Stomach (tissue), 9 donors: ENCODE measurements around the gene RARG. TPM values are rescaled to one million over a fixed set of nuclear protein-coding genes. Genes with fewer than 3 reads are reported as not detected.

Experiments
- DNase-seq, 2 donors: peaks; one replicate each; pipeline versions ENCODE4 v3.0.0 to v3.0.0-alpha.2; 2013 to 2019
- H3K27ac ChIP-seq, 5 donors: fragments of 200-600 bp in 4 of 5; sonication (generic) in 4 of 5; one replicate each; pipeline ENCODE4 v1.5.1; 2013 to 2019; ENCODE audit warnings: mild to moderate bottlenecking in 1 of 5, moderate library complexity in 1 of 5
- H3K27me3 ChIP-seq, 3 donors: fragments of 200-600 bp; sonication (generic); one replicate each; pipeline ENCODE4 v1.5.1; 2017 to 2019; ENCODE audit warnings: mixed run types in 1 of 3
- H3K36me3 ChIP-seq, 4 donors: fragments of 200-600 bp; sonication (generic); 1 replicate in 3 of 4; 2 replicates in 1 of 4; pipeline ENCODE4 v1.5.1; 2016 to 2019
- H3K4me1 ChIP-seq, 4 donors: fragments of 200-600 bp; sonication (generic); one replicate each; pipeline ENCODE4 v1.5.1; 2016 to 2019
- H3K4me3 ChIP-seq, 4 donors: fragments of 200-600 bp; sonication (generic) in 3 of 4; one replicate each; pipeline ENCODE4 v1.5.1; 2016 to 2019; ENCODE audit warnings: mild to moderate bottlenecking in 1 of 4
- H3K9me3 ChIP-seq, 4 donors: fragments of 200-600 bp; sonication (generic); one replicate each; pipeline ENCODE4 v1.5.1; 2016 to 2019
- CTCF ChIP-seq, 7 experiments: fragments of 450-650 bp in 4 of 7; fragments of 200-600 bp in 3 of 7; sonication (generic) in 3 of 7; IDR thresholded peaks; one replicate each; pipeline ENCODE4 v1.5.1; 2016 to 2019; ENCODE audit warnings: antibody characterized with exemption in 7 of 7, control low read depth in 2 of 7, mild to moderate bottlenecking in 1 of 7
- EP300 ChIP-seq: sonication (generic); formaldehyde crosslinking; IDR thresholded peaks from one replicate; pipeline ENCODE4 v1.6.1; 2017; ENCODE audit warnings: antibody characterized with exemption
- POLR2A ChIP-seq, 4 donors: fragments of 450-650 bp; IDR thresholded peaks; one replicate each; pipeline ENCODE4 v1.6.1; 2016; ENCODE audit warnings: antibody characterized with exemption in 4 of 4, control low read depth in 2 of 4, mild to moderate bottlenecking in 1 of 4, moderate library complexity in 1 of 4
- POLR2AphosphoS5 ChIP-seq, 3 donors: sonication (generic); formaldehyde crosslinking; IDR thresholded peaks; one replicate each; pipeline ENCODE4 v1.6.1; 2016; ENCODE audit warnings: antibody characterized with exemption in 3 of 3
- WGBS, 5 donors: extraction: QIAGEN DNeasy Blood & Tissue Kit in 3 of 5; methylation state at CpG; one replicate each; pipeline versions ENCODE4 v1.1.5 to v1.1.7; 2013 to 2018; 5-methylcytosine and 5-hydroxymethylcytosine counted together
- intact Hi-C: fragments of 100-400 bp; cut with DNase I; formaldehyde crosslinking; loops from one replicate; pipeline ENCODE4 v1.15.1; 2023; ENCODE audit warnings: low total_unique reads
- polyA plus RNA-seq, 3 donors: library from polyadenylated mRNA; stranded (reverse); fragments of 200-250 nt; gene quantifications; one replicate each; pipeline ENCODE4 v1.2.3, GENCODE V29; 2013
- total RNA-seq, 5 donors: library from RNA; depleted of rRNA; stranded (reverse); fragments of >200 nt; gene quantifications; one replicate each; pipeline versions ENCODE4 v1.1.0 to v1.2.3, GENCODE V29; 2014 to 2016
- donor health status: healthy with polysubstance abuse.
- donor health status: Bipolar disorder and iron deficiency.
- donor health status: healthy.

RARG gene
- total and polyA plus RNA-seq, 8 donors = 2.0 to 37.7 (median 9.6) TPM

- Histone ChIP-seq H3K27me3 (no peaks in the 10 kb centered on the region), H3K36me3 (peaks cover 0 to 24% (median 13%) of the 10 kb centered on the region in 4 donors), H3K9me3 (no peaks in the 10 kb centered on the region), H3K4me1 (peaks cover 4 to 29% (median 19%) of the 10 kb centered on the region in 4 donors), H3K4me3 (no peak overlapping the region), H3K27ac (no peak overlapping the region)
- intact Hi-C loops = no loop called here
- WGBS, 5 donors = 66 to 74% (median 72%) methylated on average over 11 of the region's 11 CpGs
- TF ChIP-seq POLR2AphosphoS5 (IDR thresholded peaks at IDR 0.05) (no peak), POLR2A (IDR thresholded peaks at IDR 0.05) (no peak), EP300 (no peak), CTCF (IDR thresholded peaks at IDR 0.05) (no peak)
- DNase-seq = no peak
Observed at GRCh38 chr12:53193985-53194716, 37.9 kb downstream of the RARG start.

- TF ChIP-seq CTCF (IDR thresholded peaks at IDR 0.05) (no peak), POLR2A (IDR thresholded peaks at IDR 0.05) (no peak), EP300 (no peak), POLR2AphosphoS5 (IDR thresholded peaks at IDR 0.05) (no peak)
- peaks cover 3 to 35% (median 22%) of the 10 kb centered on the region in 4 donors for H3K36me3 ChIP-seq
- H3K27ac ChIP-seq = no peak overlapping the region
- no peak overlapping the region for H3K4me3 ChIP-seq
- peaks cover 4 to 24% (median 16%) of the 10 kb centered on the region in 4 donors for H3K4me1 ChIP-seq
- 82 to 91% (median 84%) methylated on average over 9 of the region's 9 CpGs for WGBS, 5 donors
- DNase-seq = no peak
- H3K27me3 ChIP-seq = no peaks in the 10 kb centered on the region
- no peaks in the 10 kb centered on the region for H3K9me3 ChIP-seq
- intact Hi-C loops = no loop called here
Observed at GRCh38 chr12:53193040-53193439, 39.0 kb downstream of the RARG start.

DNA sequence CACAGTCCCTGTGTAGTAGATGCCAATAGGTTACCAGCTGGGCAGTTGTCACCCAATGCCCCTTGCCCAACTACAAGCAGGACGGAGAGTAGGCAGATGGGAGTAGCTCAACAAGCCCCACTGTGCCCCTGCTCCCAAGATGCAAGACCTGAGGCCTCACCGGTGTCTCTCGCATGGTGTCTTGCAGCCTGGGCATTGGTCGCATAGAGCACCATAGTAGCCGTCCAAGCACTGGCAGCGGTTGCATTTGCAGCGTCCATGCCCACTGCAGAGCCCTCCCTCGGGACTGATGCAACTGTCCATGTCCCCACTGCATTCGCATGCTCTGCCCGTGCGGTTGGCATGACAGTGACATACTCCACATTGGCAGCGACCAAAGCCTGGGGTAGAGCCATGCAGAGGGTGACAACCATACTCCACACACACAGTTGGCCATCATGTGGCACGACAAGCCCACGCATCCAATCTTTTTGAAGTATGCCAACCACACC, 39.4 kb downstream of the RARG start:
- H3K36me3 ChIP-seq = peaks cover 7 to 39% (median 27%) of the 10 kb centered on the region in 4 donors
- no peak overlapping the region for H3K27ac ChIP-seq
- H3K9me3 ChIP-seq = no peaks in the 10 kb centered on the region
- intact Hi-C loops = no loop called here
- no peaks in the 10 kb centered on the region for H3K27me3 ChIP-seq
- DNase-seq = no peak
- H3K4me3 ChIP-seq = no peak overlapping the region
- H3K4me1 ChIP-seq = peaks cover 4 to 20% (median 12%) of the 10 kb centered on the region in 4 donors
- 90 to 94% (median 92%) methylated on average over 12 to 14 of the region's 14 CpGs for WGBS, 5 donors
- no peak for TF ChIP-seq POLR2AphosphoS5 (IDR thresholded peaks at IDR 0.05)
- no peak for TF ChIP-seq CTCF (IDR thresholded peaks at IDR 0.05)
- TF ChIP-seq POLR2A (IDR thresholded peaks at IDR 0.05) = no peak
- no peak for TF ChIP-seq EP300

- Histone ChIP-seq H3K36me3 (peaks cover 13 to 45% (median 32%) of the 10 kb centered on the region in 4 donors), H3K27ac (no peak overlapping the region), H3K27me3 (no peaks in the 10 kb centered on the region), H3K9me3 (no peaks in the 10 kb centered on the region), H3K4me1 (peaks cover 0 to 15% (median 9%) of the 10 kb centered on the region in 4 donors), H3K4me3 (no peak overlapping the region)
- WGBS, 5 donors = 86 to 92% (median 88%) methylated on average over 12 to 14 of the region's 14 CpGs
- DNase-seq = no peak
- intact Hi-C loops = no loop called here
- TF ChIP-seq POLR2A (IDR thresholded peaks at IDR 0.05) (no peak), EP300 (no peak), POLR2AphosphoS5 (IDR thresholded peaks at IDR 0.05) (no peak), CTCF (IDR thresholded peaks at IDR 0.05) (no peak)
Observed at GRCh38 chr12:53191885-53192530, 40.0 kb downstream of the RARG start.
